Naive thymus-derived CD4-positive, alpha-beta T cell (primary cell): Measurements from ENCODE around the gene TNFSF12. TPM values are rescaled to one million over a fixed set of nuclear protein-coding genes. Genes with fewer than 3 reads are reported as not detected.
A peak's percentile ranks its signal among the peaks of the same experiment; 100 is the strongest.

ENCODE experiments used
- ATAC-seq: fragments of 150-1000 bp; cut with Tn5 transposase; 2 replicates; pipeline ENCODE4 v1.10.0; 2021; ENCODE audit warnings: mild to moderate bottlenecking, moderate library complexity
- CTCF ChIA-PET: fragments of 350-600 bp; sonication (Branson Sonifier 250); formaldehyde crosslinking; loops from one replicate; lab custom pipeline; 2021; ENCODE audit warnings: antibody characterized with exemption; lab: Charles Lee
- POLR2A ChIA-PET: fragments of 350-600 bp; sonication (Branson Sonifier 250); formaldehyde crosslinking; loops from one replicate; lab custom pipeline; 2021; ENCODE audit warnings: antibody characterized with exemption, inconsistent platforms; lab: Charles Lee
- DNase-seq, 9 donors: peaks; one replicate each; pipeline versions ENCODE4 v3.0.0 to v3.0.0-alpha.2; 2020 to 2022; ENCODE audit warnings: mixed read lengths in 1 of 9
- H3K27ac ChIP-seq: one replicate; pipeline ENCODE4 v1.7.0; 2013; ENCODE audit warnings: mild to moderate bottlenecking, low read depth, low read length, moderate library complexity
- H3K27me3 ChIP-seq, 2 donors: one replicate each; pipeline ENCODE4 v1.7.0; 2013; ENCODE audit warnings: low read length in 2 of 2, mild to moderate bottlenecking in 2 of 2, moderate library complexity in 2 of 2; ENCODE audit not compliant: control insufficient read depth in 2 of 2, insufficient read depth in 2 of 2
- H3K36me3 ChIP-seq, 3 experiments: 1 replicate in 2 of 3; 2 replicates in 1 of 3; pipeline ENCODE4 v1.7.0; 2013; ENCODE audit warnings: low read length in 3 of 3, mild to moderate bottlenecking in 3 of 3, moderate library complexity in 1 of 3; ENCODE audit not compliant: insufficient read depth in 3 of 3, control insufficient read depth in 2 of 3
- H3K4me1 ChIP-seq, 2 donors: one replicate each; pipeline ENCODE4 v1.7.0; 2013; ENCODE audit warnings: low read length in 2 of 2, mild to moderate bottlenecking in 2 of 2, moderate library complexity in 1 of 2; ENCODE audit not compliant: control insufficient read depth in 2 of 2, insufficient read depth in 2 of 2
- H3K4me3 ChIP-seq: 2 replicates; pipeline ENCODE4 v1.7.0; 2013; ENCODE audit warnings: mild to moderate bottlenecking, low read length
- H3K9me3 ChIP-seq, 3 experiments: 1 replicate in 2 of 3; 2 replicates in 1 of 3; pipeline ENCODE4 v1.7.0; 2013; ENCODE audit warnings: low read length in 3 of 3; ENCODE audit not compliant: control insufficient read depth in 2 of 3
- H3K27ac Mint-ChIP-seq, 9 donors: one replicate each; pipeline ENCODE4 v1.8.0; 2020 to 2022; ENCODE audit warnings: mixed read lengths in 9 of 9, mild to moderate bottlenecking in 8 of 9, moderate library complexity in 5 of 9, inconsistent platforms in 2 of 9
- H3K27me3 Mint-ChIP-seq, 5 donors: one replicate each; pipeline ENCODE4 v1.8.0; 2021 to 2022; ENCODE audit warnings: mixed read lengths in 5 of 5, mild to moderate bottlenecking in 1 of 5
- H3K36me3 Mint-ChIP-seq, 5 donors: one replicate each; pipeline ENCODE4 v1.8.0; 2020 to 2022; ENCODE audit warnings: mixed read lengths in 5 of 5, mild to moderate bottlenecking in 3 of 5, inconsistent platforms in 1 of 5
- H3K4me1 Mint-ChIP-seq, 7 donors: one replicate each; pipeline ENCODE4 v1.8.0; 2020 to 2022; ENCODE audit warnings: mixed read lengths in 7 of 7, mild to moderate bottlenecking in 3 of 7, inconsistent platforms in 1 of 7
- H3K4me3 Mint-ChIP-seq, 10 donors: one replicate each; pipeline ENCODE4 v1.8.0; 2020 to 2022; ENCODE audit warnings: mild to moderate bottlenecking in 10 of 10, mixed read lengths in 10 of 10, moderate library complexity in 6 of 10, inconsistent platforms in 2 of 10
- H3K9me3 Mint-ChIP-seq, 11 donors: one replicate each; pipeline ENCODE4 v1.8.0; 2020 to 2022; ENCODE audit warnings: mixed read lengths in 11 of 11, mild to moderate bottlenecking in 4 of 11, inconsistent platforms in 1 of 11, moderate library complexity in 1 of 11
- intact Hi-C, 2 donors: fragments of 100-400 bp; cut with micrococcal nuclease; formaldehyde crosslinking; loops; one replicate each; pipeline ENCODE4 v1.15.1; 2023
- polyA plus RNA-seq, 2 donors: library from polyadenylated mRNA; unstranded; fragments of 300-500 nt; fragmentation: Illumina TruSeq; gene quantifications; one replicate each; pipeline ENCODE4 v1.2.3, GENCODE V29; 2021
- total RNA-seq, 6 experiments: library from RNA in 5 of 6; stranded (reverse) in 5 of 6; gene quantifications; 1 replicate in 5 of 6; 2 replicates in 1 of 6; pipeline ENCODE4 v1.2.3 and lab custom pipeline; 2021 to 2026

TNFSF12 gene
- total and polyA plus RNA-seq, 7 experiments from 2014 or later = 25.4 to 82.4 (median 36.1) TPM

DNA sequence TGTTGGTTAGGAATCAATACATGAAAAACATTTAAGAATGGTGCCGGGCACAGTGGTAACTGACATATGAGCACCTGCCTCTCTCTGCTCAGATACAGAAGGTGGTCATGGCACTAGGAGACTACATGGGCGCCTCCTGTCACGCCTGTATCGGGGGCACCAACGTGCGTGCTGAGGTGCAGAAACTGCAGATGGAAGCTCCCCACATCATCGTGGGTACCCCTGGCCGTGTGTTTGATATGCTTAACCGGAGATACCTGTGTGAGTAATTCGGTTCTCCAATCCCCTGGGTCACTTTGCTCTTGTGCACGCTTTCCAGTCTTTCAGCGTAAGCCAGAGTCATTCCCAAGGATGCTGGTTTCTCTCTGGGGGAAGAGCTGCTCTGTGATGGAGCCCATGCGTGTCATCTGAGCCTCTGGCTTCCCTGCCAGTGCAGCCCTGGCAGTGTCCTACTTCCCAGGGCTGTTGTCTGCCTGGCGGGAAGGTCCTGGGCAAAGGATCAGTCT lies 27.6 kb downstream of the TNFSF12 start:
- intact Hi-C loops = loop anchor here in 1 of 2 donors (10.0 kb wide), 2 partner anchors 552 to 578 kb away; partner anchors contain the start of genes BCL6B and PER1
- no peak overlapping the region for H3K27ac ChIP-seq
- DNase-seq (no peak), ATAC-seq (no peak)
- ChIA-PET CTCF (interaction anchor here (0.6 to 1.1 kb wide), 2 partner anchors 15 to 18 kb away, joined by 3 to 4 read pairs; partner anchors contain the start of gene TNFSF13), POLR2A (interaction anchor here (1.0 to 8.2 kb wide), 6 partner anchors 7 to 110 kb away, joined by 3 to 108 read pairs (median 8); partner anchors contain the start of genes MPDU1, POLR2A, SENP3 and TP53)
- peak overlapping the region in 7 of 9 donors; percentile 11 to 80 (median 48) for H3K27ac Mint-ChIP-seq
- no peaks in the 10 kb centered on the region for H3K27me3 ChIP-seq
- peaks cover 29 to 42% of the 10 kb centered on the region in 2 donors for H3K4me1 ChIP-seq
- peaks cover 0 to 14% (median 0%) of the 10 kb centered on the region in 11 donors for H3K9me3 Mint-ChIP-seq
- H3K27me3 Mint-ChIP-seq = peaks cover 0 to 5% (median 0%) of the 10 kb centered on the region in 5 donors
- H3K4me3 ChIP-seq = no peak overlapping the region
- no peaks in the 10 kb centered on the region for H3K9me3 ChIP-seq
- H3K4me3 Mint-ChIP-seq = peak overlapping the region in 7 of 10 donors; percentile 27 to 90 (median 45)
- H3K36me3 Mint-ChIP-seq = peaks cover 4 to 63% (median 35%) of the 10 kb centered on the region in 5 donors
- H3K36me3 ChIP-seq = peaks cover 37 to 64% (median 45%) of the 10 kb centered on the region in 3 experiments
- H3K4me1 Mint-ChIP-seq = peaks cover 25 to 86% (median 72%) of the 10 kb centered on the region in 7 donors

DNA sequence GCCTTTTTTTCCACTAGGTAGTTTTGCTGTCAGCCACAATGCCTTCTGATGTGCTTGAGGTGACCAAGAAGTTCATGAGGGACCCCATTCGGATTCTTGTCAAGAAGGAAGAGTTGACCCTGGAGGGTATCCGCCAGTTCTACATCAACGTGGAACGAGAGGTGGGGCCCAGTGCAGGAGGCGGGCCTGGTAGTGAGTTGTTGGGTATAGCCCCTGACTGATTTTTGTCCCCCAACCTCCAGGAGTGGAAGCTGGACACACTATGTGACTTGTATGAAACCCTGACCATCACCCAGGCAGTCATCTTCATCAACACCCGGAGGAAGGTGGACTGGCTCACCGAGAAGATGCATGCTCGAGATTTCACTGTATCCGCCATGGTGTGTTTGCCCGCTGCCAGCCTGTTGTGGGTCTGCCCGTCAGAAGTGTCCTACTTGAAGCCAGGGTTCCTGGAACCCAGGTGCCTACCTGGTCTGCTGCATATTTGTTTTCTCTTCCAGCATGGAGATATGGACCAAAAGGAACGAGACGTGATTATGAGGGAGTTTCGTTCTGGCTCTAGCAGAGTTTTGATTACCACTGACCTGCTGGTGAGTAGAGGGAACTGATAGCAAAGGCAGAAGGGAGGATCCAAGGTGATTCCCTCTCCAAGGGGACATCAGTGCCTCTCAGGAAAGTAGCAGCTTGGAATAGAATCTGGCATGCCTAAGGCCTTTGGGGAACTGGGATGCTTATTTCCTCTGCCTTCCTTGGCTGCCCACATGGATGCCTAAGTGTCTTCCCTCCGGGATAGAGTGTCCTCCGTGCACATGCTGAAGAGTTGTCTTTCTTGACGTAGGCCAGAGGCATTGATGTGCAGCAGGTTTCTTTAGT lies 28.7 kb downstream of the TNFSF12 start:
- Histone ChIP-seq H3K27ac (no peak overlapping the region), H3K27me3 (no peaks in the 10 kb centered on the region), H3K4me3 (no peak overlapping the region), H3K9me3 (no peaks in the 10 kb centered on the region), H3K36me3 (peaks cover 37 to 64% (median 45%) of the 10 kb centered on the region in 3 experiments), H3K4me1 (peaks cover 32 to 37% of the 10 kb centered on the region in 2 donors)
- peaks cover 24 to 82% (median 74%) of the 10 kb centered on the region in 7 donors for H3K4me1 Mint-ChIP-seq
- H3K9me3 Mint-ChIP-seq = peaks cover 0 to 14% (median 0%) of the 10 kb centered on the region in 11 donors
- ChIA-PET POLR2A (interaction anchor here (8.2 kb wide), 1 partner anchor 109 kb away, joined by 70 read pairs; the partner anchor contains the start of genes TP53 and WRAP53), CTCF (no interaction called here)
- intact Hi-C loops = loop anchor here in 1 of 2 donors (10.0 kb wide), 2 partner anchors 553 to 577 kb away; partner anchors contain the start of genes BCL6B and PER1
- peak overlapping the region in 4 of 10 donors; percentile 7 to 34 (median 16) for H3K4me3 Mint-ChIP-seq
- H3K27me3 Mint-ChIP-seq = peaks cover 0 to 5% (median 0%) of the 10 kb centered on the region in 5 donors
- H3K27ac Mint-ChIP-seq = peak overlapping the region in 7 of 9 donors; percentile 22 to 90 (median 69)
- no peak for ATAC-seq
- H3K36me3 Mint-ChIP-seq = peaks cover 3 to 61% (median 35%) of the 10 kb centered on the region in 5 donors
- no peak for DNase-seq

DNA sequence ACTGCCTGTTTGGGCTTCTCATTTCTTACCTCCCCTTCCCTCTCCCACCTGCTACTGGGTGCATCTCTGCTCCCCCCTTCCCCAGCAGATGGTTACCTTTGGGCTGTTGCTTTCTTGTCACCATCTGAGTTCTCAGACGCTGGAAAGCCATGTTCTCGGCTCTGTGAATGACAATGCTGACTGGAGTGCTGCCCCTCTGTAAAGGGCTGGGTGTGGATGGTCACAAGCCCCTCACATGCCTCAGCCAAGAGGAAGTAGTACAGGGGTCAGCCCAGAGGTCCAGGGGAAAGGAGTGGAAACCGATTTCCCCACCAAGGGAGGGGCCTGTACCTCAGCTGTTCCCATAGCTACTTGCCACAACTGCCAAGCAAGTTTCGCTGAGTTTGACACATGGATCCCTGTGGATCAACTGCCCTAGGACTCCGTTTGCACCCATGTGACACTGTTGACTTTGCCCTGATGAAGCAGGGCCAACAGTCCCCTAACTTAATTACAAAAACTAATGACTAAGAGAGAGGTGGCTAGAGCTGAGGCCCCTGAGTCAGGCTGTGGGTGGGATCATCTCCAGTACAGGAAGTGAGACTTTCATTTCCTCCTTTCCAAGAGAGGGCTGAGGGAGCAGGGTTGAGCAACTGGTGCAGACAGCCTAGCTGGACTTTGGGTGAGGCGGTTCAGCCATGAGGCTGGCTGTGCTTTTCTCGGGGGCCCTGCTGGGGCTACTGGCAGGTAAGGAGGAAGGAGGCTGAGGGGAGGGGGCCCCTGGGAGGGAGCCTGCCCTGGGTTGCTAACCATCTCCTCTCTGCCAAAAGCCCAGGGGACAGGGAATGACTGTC lies 30.4 kb downstream of the TNFSF12 start, which contains the start of gene CD68:
Gene CD68, plus strand, starts transcription at position 638 of the 833 bp plus-strand sequence. Its CDS starts 40 bp downstream, at position 678.
- peak; percentile 53 for ATAC-seq
- Mint-ChIP-seq H3K27ac (peak within 1 kb of the TSS; percentile 82 to 90 (median 86)), H3K4me1 (peaks cover 30 to 86% (median 77%) of the 10 kb centered on the region in 7 donors), H3K9me3 (peaks cover 0 to 8% (median 0%) of the 10 kb centered on the region in 11 donors), H3K4me3 (peak within 1 kb of the TSS in 9 of 10 donors; percentile 27 to 75 (median 42)), H3K36me3 (peaks cover 0 to 50% (median 29%) of the 10 kb centered on the region in 5 donors), H3K27me3 (no peaks in the 10 kb centered on the region)
- intact Hi-C loops = loop anchor here in 1 of 2 donors (10.0 kb wide), 2 partner anchors 554 to 576 kb away; partner anchors contain the start of genes BCL6B and PER1
- POLR2A ChIA-PET = interaction anchor here (0.6 to 3.4 kb wide), 5 partner anchors 10 to 195 kb away, joined by 3 to 22 read pairs (median 4); partner anchors contain the start of genes FXR2, TP53 and WRAP53
- no peaks in the 10 kb centered on the region for H3K9me3 ChIP-seq
- no peaks in the 10 kb centered on the region for H3K27me3 ChIP-seq
- H3K36me3 ChIP-seq = peaks cover 34 to 50% (median 41%) of the 10 kb centered on the region in 3 experiments
- H3K27ac ChIP-seq = peak within 1 kb of the TSS; percentile 14
- no peak within 1 kb of the TSS for H3K4me3 ChIP-seq
- CTCF ChIA-PET = interaction anchor here (0.7 to 1.2 kb wide), 3 partner anchors 10 to 142 kb away, joined by 3 to 4 read pairs (median 3); no protein-coding TSS in a partner anchor
- DNase-seq = peak in 3 of 9 donors; percentile 25 to 66 (median 30)
- peaks cover 39 to 40% of the 10 kb centered on the region in 2 donors for H3K4me1 ChIP-seq

DNA sequence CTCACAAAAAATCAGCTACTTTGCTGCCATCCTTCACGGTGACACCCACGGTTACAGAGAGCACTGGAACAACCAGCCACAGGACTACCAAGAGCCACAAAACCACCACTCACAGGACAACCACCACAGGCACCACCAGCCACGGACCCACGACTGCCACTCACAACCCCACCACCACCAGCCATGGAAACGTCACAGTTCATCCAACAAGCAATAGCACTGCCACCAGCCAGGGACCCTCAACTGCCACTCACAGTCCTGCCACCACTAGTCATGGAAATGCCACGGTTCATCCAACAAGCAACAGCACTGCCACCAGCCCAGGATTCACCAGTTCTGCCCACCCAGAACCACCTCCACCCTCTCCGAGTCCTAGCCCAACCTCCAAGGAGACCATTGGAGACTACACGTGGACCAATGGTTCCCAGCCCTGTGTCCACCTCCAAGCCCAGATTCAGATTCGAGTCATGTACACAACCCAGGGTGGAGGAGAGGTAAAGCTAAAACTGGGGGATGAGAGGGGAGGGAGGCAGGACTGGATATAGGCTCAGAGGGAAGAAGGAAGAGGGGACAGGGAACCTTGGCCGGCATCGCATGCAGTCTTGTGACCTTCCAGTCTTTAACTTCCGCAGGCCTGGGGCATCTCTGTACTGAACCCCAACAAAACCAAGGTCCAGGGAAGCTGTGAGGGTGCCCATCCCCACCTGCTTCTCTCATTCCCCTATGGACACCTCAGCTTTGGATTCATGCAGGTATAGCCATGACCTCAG lies 31.2 kb downstream of the TNFSF12 start:
- no peaks in the 10 kb centered on the region for H3K9me3 ChIP-seq
- H3K36me3 ChIP-seq = peaks cover 26 to 42% (median 33%) of the 10 kb centered on the region in 3 experiments
- no peaks in the 10 kb centered on the region for H3K27me3 ChIP-seq
- H3K27ac ChIP-seq = peak overlapping the region; percentile 14
- POLR2A ChIA-PET = interaction anchor here (0.6 to 6.8 kb wide), 7 partner anchors 7 to 196 kb away, joined by 3 to 108 read pairs (median 5); partner anchors contain the start of genes FXR2, SOX15, TP53 and WRAP53
- peak overlapping the region; percentile 81 to 90 (median 84) for H3K27ac Mint-ChIP-seq
- DNase-seq (no peak), ATAC-seq (no peak)
- no peaks in the 10 kb centered on the region for H3K27me3 Mint-ChIP-seq
- H3K4me3 ChIP-seq = no peak overlapping the region
- intact Hi-C loops = loop anchor here in 1 of 2 donors (10.0 kb wide), 2 partner anchors 555 to 575 kb away; partner anchors contain the start of genes BCL6B and PER1
- CTCF ChIA-PET = interaction anchor here (0.7 to 1.7 kb wide), 5 partner anchors 9 to 143 kb away, joined by 3 to 8 read pairs (median 4); partner anchors contain the start of gene SOX15
- peaks cover 0 to 47% (median 26%) of the 10 kb centered on the region in 5 donors for H3K36me3 Mint-ChIP-seq
- H3K4me1 ChIP-seq = peaks cover 39% of the 10 kb centered on the region in 2 donors
- H3K9me3 Mint-ChIP-seq = peaks cover 0 to 8% (median 0%) of the 10 kb centered on the region in 11 donors
- H3K4me3 Mint-ChIP-seq = peak overlapping the region in 5 of 10 donors; percentile 28 to 75 (median 42)
- H3K4me1 Mint-ChIP-seq = peaks cover 38 to 86% (median 74%) of the 10 kb centered on the region in 7 donors
